Mesenchymal stem cell (in vitro differentiated cells and primary cell): ENCODE results near the gene SH3BGRL2.

Source experiments
- DNase-seq: peaks from one replicate; pipeline ENCODE4 v3.0.0-alpha.2; 2013
- H2AFZ ChIP-seq: one replicate; pipeline ENCODE4 v1.6.1; 2013; ENCODE audit warnings: low read depth, mild to moderate bottlenecking, control low read depth, inconsistent platforms, low read length, moderate library complexity
- H2AK5ac ChIP-seq: 2 replicates; pipeline ENCODE4 v1.6.1; 2013; ENCODE audit warnings: low read length, moderate library complexity, mild to moderate bottlenecking, inconsistent platforms; ENCODE audit not compliant: severe bottlenecking
- H2BK120ac ChIP-seq: one replicate; pipeline ENCODE4 v1.6.1; 2013; ENCODE audit warnings: low read depth, mild to moderate bottlenecking, inconsistent platforms, low read length, moderate library complexity
- H2BK12ac ChIP-seq, 2 experiments: one replicate each; pipeline ENCODE4 v1.6.1; 2013; ENCODE audit warnings: inconsistent platforms in 2 of 2, low read length in 2 of 2, mild to moderate bottlenecking in 2 of 2, moderate library complexity in 2 of 2, control low read depth in 1 of 2
- H2BK15ac ChIP-seq: one replicate; pipeline ENCODE4 v1.6.1; 2013; ENCODE audit warnings: mild to moderate bottlenecking, low read depth, inconsistent platforms; ENCODE audit not compliant: poor library complexity, severe bottlenecking
- H2BK5ac ChIP-seq: 2 replicates; pipeline ENCODE4 v1.6.1; 2013; ENCODE audit warnings: low read depth, mild to moderate bottlenecking, low read length, control low read depth, inconsistent platforms; ENCODE audit not compliant: poor library complexity, severe bottlenecking
- H3K14ac ChIP-seq, 2 experiments: one replicate each; pipeline ENCODE4 v1.6.1; 2013; ENCODE audit warnings: inconsistent platforms in 2 of 2, low read length in 2 of 2, control low read depth in 1 of 2, mild to moderate bottlenecking in 1 of 2, moderate library complexity in 1 of 2
- H3K18ac ChIP-seq, 2 experiments: one replicate each; pipeline ENCODE4 v1.6.1; 2013; ENCODE audit warnings: inconsistent platforms in 2 of 2, low read length in 2 of 2, control low read depth in 1 of 2, low read depth in 1 of 2, mild to moderate bottlenecking in 1 of 2
- H3K23ac ChIP-seq, 2 experiments: one replicate each; pipeline ENCODE4 v1.6.1; 2013; ENCODE audit warnings: inconsistent platforms in 2 of 2, low read length in 2 of 2, mild to moderate bottlenecking in 2 of 2, moderate library complexity in 2 of 2, control low read depth in 1 of 2
- H3K27ac ChIP-seq: 2 replicates; pipeline ENCODE4 v1.5.1; 2013; ENCODE audit warnings: mild to moderate bottlenecking, moderate library complexity, low read length, control low read depth, inconsistent platforms; ENCODE audit not compliant: poor library complexity, severe bottlenecking
- H3K27me3 ChIP-seq, 2 experiments: 2 replicates each; pipeline versions ENCODE4 v1.6.1 to v1.7.0; 2013; ENCODE audit warnings: low read length in 2 of 2, mild to moderate bottlenecking in 2 of 2, moderate library complexity in 2 of 2, control low read depth in 1 of 2, inconsistent platforms in 1 of 2; ENCODE audit not compliant: control insufficient read depth in 1 of 2, insufficient read depth in 1 of 2
- H3K36me3 ChIP-seq, 2 experiments: 2 replicates each; pipeline versions ENCODE4 v1.6.1 to v1.7.0; 2013; ENCODE audit warnings: low read length in 2 of 2, control low read depth in 1 of 2, inconsistent platforms in 1 of 2, low read depth in 1 of 2, mild to moderate bottlenecking in 1 of 2; ENCODE audit not compliant: insufficient read depth in 2 of 2, control insufficient read depth in 1 of 2
- H3K4ac ChIP-seq, 2 experiments: one replicate each; pipeline ENCODE4 v1.6.1; 2013; ENCODE audit warnings: inconsistent platforms in 2 of 2, low read length in 2 of 2, mild to moderate bottlenecking in 2 of 2, moderate library complexity in 2 of 2, control low read depth in 1 of 2, low read depth in 1 of 2
- H3K4me1 ChIP-seq: 2 replicates; pipeline ENCODE4 v1.6.1; 2013; ENCODE audit warnings: low read depth, low read length, control low read depth; ENCODE audit not compliant: control insufficient read depth, insufficient read depth
- H3K4me2 ChIP-seq: 2 replicates; pipeline ENCODE4 v1.6.1; 2013; ENCODE audit warnings: low read length, mild to moderate bottlenecking, inconsistent platforms; ENCODE audit not compliant: poor library complexity, severe bottlenecking
- H3K4me3 ChIP-seq, 2 experiments: 2 replicates each; pipeline versions ENCODE4 v1.5.1 to v1.7.0; 2013; ENCODE audit warnings: low read length in 2 of 2, mild to moderate bottlenecking in 2 of 2, control low read depth in 1 of 2, low read depth in 1 of 2; ENCODE audit not compliant: insufficient read depth in 1 of 2
- H3K79me1 ChIP-seq: replicated peaks from 2 replicates; pipeline ENCODE4 v1.6.1; 2013; ENCODE audit warnings: mild to moderate bottlenecking, control low read depth, low read length, inconsistent platforms; ENCODE audit not compliant: poor library complexity, severe bottlenecking
- H3K9ac ChIP-seq: 2 replicates; pipeline ENCODE4 v1.7.0; 2013; ENCODE audit warnings: mild to moderate bottlenecking, low read length, moderate library complexity
- H3K9me3 ChIP-seq: 2 replicates; pipeline ENCODE4 v1.7.0; 2013; ENCODE audit warnings: mild to moderate bottlenecking, low read length; ENCODE audit not compliant: control insufficient read depth
- H4K8ac ChIP-seq: one replicate; pipeline ENCODE4 v1.6.1; 2013; ENCODE audit warnings: inconsistent platforms, mild to moderate bottlenecking, low read length, moderate library complexity
- H4K91ac ChIP-seq: one replicate; pipeline ENCODE4 v1.6.1; 2013; ENCODE audit warnings: mild to moderate bottlenecking, low read length, inconsistent platforms
- WGBS: methylation state at CpG from one replicate; pipeline ENCODE4 v1.1.7; 2013; ENCODE audit warnings: mixed read lengths; 5-methylcytosine and 5-hydroxymethylcytosine counted together

SH3BGRL2 gene

DNA sequence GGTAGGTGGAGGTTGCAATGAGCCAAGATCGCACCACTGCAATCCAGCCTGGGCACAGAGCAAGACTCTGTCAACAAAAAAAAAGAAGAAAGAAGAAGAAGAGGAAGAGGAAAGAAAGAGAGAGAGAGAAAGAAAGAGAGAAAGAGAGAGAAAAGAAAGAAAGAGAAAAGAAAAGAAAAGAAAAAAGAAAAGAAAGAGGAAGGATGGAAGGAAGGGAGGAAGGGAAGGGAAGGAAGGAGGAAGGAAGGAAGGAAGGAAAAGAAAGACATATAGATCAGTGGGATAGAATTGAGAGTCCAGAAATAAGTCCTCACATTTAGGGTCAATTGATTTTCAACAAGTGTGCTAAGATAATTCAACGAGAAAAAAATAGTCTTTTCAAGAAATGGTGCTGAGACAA lies 34.0 kb upstream of the SH3BGRL2 start:
- H3K27me3 ChIP-seq = no peaks in the 10 kb centered on the region
- no peak overlapping the region for H3K4me3 ChIP-seq
- H3K23ac ChIP-seq = no peak overlapping the region
- H3K18ac ChIP-seq = no peak overlapping the region
- no peak overlapping the region for H2BK5ac ChIP-seq
- H2BK12ac ChIP-seq = no peak overlapping the region
- no peak overlapping the region for H2BK120ac ChIP-seq
- H3K9ac ChIP-seq = no peak overlapping the region
- WGBS = 97% methylated on average over 1 of the region's 2 CpGs
- peaks cover 6% of the 10 kb centered on the region for H3K4me1 ChIP-seq
- H3K4me2 ChIP-seq = no peak overlapping the region
- no peak overlapping the region for H2BK15ac ChIP-seq
- no peak overlapping the region for H4K91ac ChIP-seq
- no peak overlapping the region for H2AFZ ChIP-seq
- no peaks in the 10 kb centered on the region for H3K36me3 ChIP-seq
- no peak overlapping the region for H4K8ac ChIP-seq
- no peak overlapping the region for H3K4ac ChIP-seq
- no peaks in the 10 kb centered on the region for H3K79me1 ChIP-seq
- no peak for DNase-seq
- H2AK5ac ChIP-seq = no peak overlapping the region
- H3K14ac ChIP-seq = no peak overlapping the region
- no peaks in the 10 kb centered on the region for H3K9me3 ChIP-seq
- H3K27ac ChIP-seq = no peak overlapping the region

GRCh38 chr6:79598012-79598411 lies 33.1 kb upstream of the SH3BGRL2 start:
- H4K91ac ChIP-seq = no peak overlapping the region
- H3K4me3 ChIP-seq = no peak overlapping the region
- H4K8ac ChIP-seq = no peak overlapping the region
- H3K9ac ChIP-seq = no peak overlapping the region
- H3K4me1 ChIP-seq = peaks cover 6% of the 10 kb centered on the region
- H2AFZ ChIP-seq = no peak overlapping the region
- no peak for DNase-seq
- no peaks in the 10 kb centered on the region for H3K9me3 ChIP-seq
- H2BK12ac ChIP-seq = no peak overlapping the region
- no peak overlapping the region for H3K4ac ChIP-seq
- H3K4me2 ChIP-seq = no peak overlapping the region
- H2AK5ac ChIP-seq = no peak overlapping the region
- 83% methylated on average over 1 of the region's 4 CpGs for WGBS
- no peak overlapping the region for H3K18ac ChIP-seq
- H3K14ac ChIP-seq = no peak overlapping the region
- no peaks in the 10 kb centered on the region for H3K36me3 ChIP-seq
- H2BK15ac ChIP-seq = no peak overlapping the region
- no peaks in the 10 kb centered on the region for H3K79me1 ChIP-seq
- H3K27ac ChIP-seq = no peak overlapping the region
- H2BK5ac ChIP-seq = no peak overlapping the region
- no peak overlapping the region for H2BK120ac ChIP-seq
- no peaks in the 10 kb centered on the region for H3K27me3 ChIP-seq
- no peak overlapping the region for H3K23ac ChIP-seq

GRCh38 chr6:79599725-79600259 lies 31.3 kb upstream of the SH3BGRL2 start:
- H4K91ac ChIP-seq = no peak overlapping the region
- H3K27ac ChIP-seq = no peak overlapping the region
- H2BK120ac ChIP-seq = no peak overlapping the region
- H4K8ac ChIP-seq = no peak overlapping the region
- H2AK5ac ChIP-seq = no peak overlapping the region
- no peak overlapping the region for H3K4me3 ChIP-seq
- H3K9me3 ChIP-seq = no peaks in the 10 kb centered on the region
- H2AFZ ChIP-seq = no peak overlapping the region
- no peaks in the 10 kb centered on the region for H3K36me3 ChIP-seq
- H3K14ac ChIP-seq = no peak overlapping the region
- H3K27me3 ChIP-seq = no peaks in the 10 kb centered on the region
- no peak for DNase-seq
- H3K4me2 ChIP-seq = no peak overlapping the region
- no peak overlapping the region for H2BK5ac ChIP-seq
- H3K79me1 ChIP-seq = no peaks in the 10 kb centered on the region
- peaks cover 6% of the 10 kb centered on the region for H3K4me1 ChIP-seq
- no peak overlapping the region for H3K18ac ChIP-seq
- no peak overlapping the region for H3K23ac ChIP-seq
- no peak overlapping the region for H3K9ac ChIP-seq
- no peak overlapping the region for H3K4ac ChIP-seq
- H2BK12ac ChIP-seq = no peak overlapping the region
- 93% methylated on average over 4 of the region's 5 CpGs for WGBS
- no peak overlapping the region for H2BK15ac ChIP-seq

GRCh38 chr6:79600313-79600712 lies 30.8 kb upstream of the SH3BGRL2 start:
- H2BK120ac ChIP-seq = peak overlapping the region; percentile 35
- H3K14ac ChIP-seq = peak overlapping the region in 1 of 2 experiments; percentile 9
- H3K79me1 ChIP-seq = no peaks in the 10 kb centered on the region
- H2AFZ ChIP-seq = no peak overlapping the region
- no peak overlapping the region for H3K4me3 ChIP-seq
- no peaks in the 10 kb centered on the region for H3K36me3 ChIP-seq
- no peak overlapping the region for H3K27ac ChIP-seq
- H4K91ac ChIP-seq = peak overlapping the region; percentile 75
- H2BK15ac ChIP-seq = peak overlapping the region; percentile 54
- peak overlapping the region; percentile 48 to 90 for H3K18ac ChIP-seq
- H2AK5ac ChIP-seq = peak overlapping the region; percentile 36
- peak overlapping the region in 1 of 2 experiments; percentile 3 for H3K4ac ChIP-seq
- H2BK5ac ChIP-seq = no peak overlapping the region
- peak overlapping the region; percentile 12 to 67 for H2BK12ac ChIP-seq
- H3K4me1 ChIP-seq = peaks cover 7% of the 10 kb centered on the region
- peak; percentile 11 for DNase-seq
- WGBS = 72% methylated on average over 3 of the region's 3 CpGs
- no peak overlapping the region for H3K23ac ChIP-seq
- H3K4me2 ChIP-seq = no peak overlapping the region
- H3K9me3 ChIP-seq = no peaks in the 10 kb centered on the region
- no peak overlapping the region for H3K9ac ChIP-seq
- H3K27me3 ChIP-seq = no peaks in the 10 kb centered on the region
- no peak overlapping the region for H4K8ac ChIP-seq
